DMS 273 (cell line): ENCODE measurements around the gene UGGT1.

Experiments used
- DNase-seq: peaks from one replicate; lab custom pipeline; 2025; ENCODE audit not compliant: unreplicated experiment; lab: John Stamatoyannopoulos, UW

UGGT1 gene

DNA sequence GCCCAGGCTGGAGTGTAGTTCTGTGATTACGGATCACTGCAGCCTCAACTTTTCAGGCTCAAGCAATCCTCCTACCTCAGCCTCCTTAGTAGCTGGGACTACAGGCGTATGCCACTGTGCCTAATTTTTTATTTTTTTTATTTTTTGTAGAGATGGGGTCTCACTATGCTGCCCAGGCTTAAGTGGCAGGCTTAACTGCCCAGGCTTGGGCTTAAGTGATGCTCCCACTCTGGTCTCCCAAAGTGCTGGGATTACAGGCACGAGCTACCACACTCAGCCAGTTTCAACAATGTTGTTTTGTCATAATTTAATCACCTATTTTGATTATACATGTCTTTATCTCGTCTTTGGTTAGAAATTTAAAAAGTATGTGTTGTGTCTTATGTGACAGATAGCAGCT is 18.2 kb downstream of the UGGT1 start:
- no peak for DNase-seq

DNA sequence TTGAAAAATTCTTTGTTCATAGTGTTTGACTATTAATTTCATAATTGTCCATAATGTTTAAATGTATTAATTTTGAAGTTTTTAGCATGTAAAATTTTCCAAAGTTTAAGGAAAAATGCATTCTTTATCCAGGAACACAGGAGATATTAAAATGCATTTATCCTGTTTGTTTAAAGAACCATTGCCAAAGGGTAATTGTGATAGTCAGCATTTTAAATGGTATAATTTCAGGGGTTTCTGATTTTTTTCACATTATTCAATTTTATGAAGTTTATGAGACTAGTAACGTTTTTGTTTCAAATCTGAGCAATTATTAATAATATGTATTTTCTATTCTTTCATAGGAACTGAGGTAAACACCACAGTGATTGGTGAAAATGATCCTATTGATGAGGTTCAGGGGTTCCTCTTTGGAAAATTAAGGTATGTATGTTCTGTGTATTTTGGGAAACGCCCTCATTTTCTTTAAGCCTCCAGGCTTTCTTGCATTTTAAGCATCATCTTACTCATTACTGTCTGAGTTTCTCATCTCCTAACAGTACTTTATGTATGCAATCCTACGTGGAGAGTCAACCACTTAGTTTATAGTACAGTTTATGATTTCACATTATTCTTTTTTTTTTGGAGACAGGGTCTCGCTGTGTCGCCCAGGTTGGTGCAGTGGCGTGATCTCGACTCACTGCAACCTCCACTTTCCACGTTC is 25.1 kb downstream of the UGGT1 start:
- DNase-seq = no peak

GRCh38 chr2:128134573-128134972 is 43.6 kb downstream of the UGGT1 start:
- DNase-seq = no peak

GRCh38 chr2:128137094-128137616 is 46.2 kb downstream of the UGGT1 start:
- no peak for DNase-seq

GRCh38 chr2:128139624-128140023 is 48.6 kb downstream of the UGGT1 start:
- DNase-seq = no peak

- DNase-seq = no peak
Measured at GRCh38 chr2:128145651-128146050, 54.7 kb downstream of the UGGT1 start.

DNA sequence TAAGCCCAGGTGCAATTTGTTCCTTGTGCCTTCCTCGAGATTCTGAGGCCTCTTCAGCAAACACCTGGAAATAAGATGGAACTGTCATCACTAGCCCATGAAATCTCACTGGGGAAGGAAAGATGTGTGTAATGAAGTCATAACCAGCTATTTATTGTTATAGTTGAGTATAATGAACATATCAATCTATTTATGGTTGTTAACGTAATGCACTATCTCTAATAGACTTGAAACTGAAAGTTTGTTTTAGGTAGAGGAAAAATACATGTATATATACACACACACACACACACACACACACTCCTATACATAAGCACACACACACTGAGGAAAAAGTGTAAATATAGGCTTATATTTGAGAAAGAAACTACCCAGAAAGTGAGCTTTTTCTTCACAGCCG is 62.8 kb downstream of the UGGT1 start:
- DNase-seq = no peak

DNA sequence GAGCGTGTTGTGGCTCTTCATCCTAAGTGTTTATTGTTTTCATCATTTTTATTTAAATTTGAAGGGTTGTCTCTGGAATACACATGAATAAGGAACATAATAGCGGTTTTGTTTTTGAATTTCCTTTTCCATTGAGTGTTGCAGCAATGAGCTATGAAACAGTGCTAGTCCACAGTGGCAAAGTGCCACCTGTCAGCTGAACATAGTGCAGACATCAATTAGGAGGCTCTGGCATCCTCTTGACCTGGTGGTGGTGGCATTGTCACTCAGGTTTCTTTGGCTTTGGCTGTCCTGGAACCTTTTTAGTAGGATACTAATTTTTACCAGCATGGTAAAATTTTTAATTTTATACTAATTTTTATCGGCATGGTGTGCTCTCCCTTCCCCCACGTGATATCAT is 63.2 kb downstream of the UGGT1 start:
- no peak for DNase-seq

- DNase-seq = no peak
Measured at GRCh38 chr2:128155970-128156369, 65.0 kb downstream of the UGGT1 start.

DNA sequence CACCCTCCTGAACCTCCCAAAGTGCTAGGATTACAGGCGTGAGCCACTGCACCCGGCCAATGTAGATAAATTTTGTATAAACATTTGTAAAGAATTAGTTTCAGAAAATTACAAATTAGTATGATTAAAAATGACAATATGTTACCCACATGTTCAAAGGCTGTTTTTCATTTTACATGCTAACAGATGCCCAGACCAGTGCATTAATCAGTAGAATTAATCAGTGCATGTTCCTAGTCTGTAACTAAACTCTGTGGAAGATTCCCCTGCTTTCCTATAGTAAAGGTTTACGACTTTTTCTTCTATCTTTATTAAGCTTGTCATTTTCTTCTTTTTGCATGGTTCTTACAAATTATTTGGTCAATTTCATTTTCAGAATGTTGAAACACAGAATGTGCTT is 65.8 kb downstream of the UGGT1 start:
- no peak for DNase-seq

DNA sequence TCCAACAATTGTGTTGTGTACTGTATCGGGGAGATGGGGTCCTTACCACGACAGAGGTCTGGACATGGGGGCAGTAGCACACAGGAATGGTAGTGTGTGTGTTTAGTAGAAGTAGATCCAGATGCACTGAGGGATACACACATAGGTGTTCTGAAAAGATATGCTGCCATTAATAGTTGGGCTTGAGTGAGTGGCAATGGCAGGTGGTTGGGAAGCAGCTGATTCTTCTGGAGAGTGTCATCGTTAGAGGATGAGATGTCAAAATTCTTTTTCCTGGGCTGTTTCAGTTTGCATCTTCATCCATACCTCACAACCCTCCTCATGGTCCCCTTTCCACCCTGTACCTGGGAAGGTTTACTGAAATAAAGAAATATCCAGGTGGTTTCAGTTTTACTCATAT is 66.6 kb downstream of the UGGT1 start:
- no peak for DNase-seq

- no peak for DNase-seq
Measured at GRCh38 chr2:128158176-128158575, 67.2 kb downstream of the UGGT1 start.

DNA sequence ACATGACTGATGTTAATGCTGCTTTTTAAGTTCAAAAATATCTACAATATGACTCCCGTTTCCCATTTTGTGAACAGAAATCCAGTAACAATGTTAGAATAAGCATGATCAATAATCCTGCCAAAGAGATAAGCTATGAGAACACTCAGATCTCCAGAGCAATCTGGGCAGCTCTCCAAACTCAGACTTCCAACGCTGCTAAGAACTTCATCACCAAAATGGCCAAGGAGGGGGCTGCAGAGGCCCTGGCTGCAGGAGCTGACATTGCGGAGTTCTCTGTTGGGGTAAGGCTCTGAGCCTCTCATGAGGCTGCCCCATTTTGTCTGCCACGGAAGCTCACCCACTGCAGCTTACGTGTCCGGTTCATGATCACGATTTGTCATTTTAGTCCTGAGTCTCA is 68.4 kb downstream of the UGGT1 start:
- DNase-seq = no peak

GRCh38 chr2:128160616-128161275 is 69.7 kb downstream of the UGGT1 start:
- DNase-seq = no peak

GRCh38 chr2:128162266-128162665 is 71.3 kb downstream of the UGGT1 start:
- no peak for DNase-seq

DNA sequence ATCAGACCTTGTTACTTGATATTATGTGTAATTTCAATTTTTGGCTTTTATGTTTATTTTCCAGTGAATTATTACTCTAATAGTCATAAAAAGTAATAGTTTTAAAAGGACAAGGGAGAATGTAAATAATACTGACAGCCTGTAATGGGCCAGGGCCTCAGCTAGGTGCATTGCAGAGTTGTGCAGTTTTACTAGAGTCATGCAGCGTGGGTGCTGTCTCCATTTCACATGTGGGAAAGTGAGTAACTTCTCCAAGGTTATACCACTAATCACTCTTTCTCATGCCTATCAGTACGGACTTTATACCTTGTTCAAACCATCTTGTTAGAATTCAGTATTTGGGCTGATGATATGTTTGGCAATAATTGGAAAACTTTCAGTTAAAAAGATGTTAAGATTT is 73.3 kb downstream of the UGGT1 start:
- no peak for DNase-seq

GRCh38 chr2:128166746-128167353 is 75.8 kb downstream of the UGGT1 start:
- no peak for DNase-seq

GRCh38 chr2:128169094-128169493 is 78.1 kb downstream of the UGGT1 start:
- DNase-seq = no peak

DNA sequence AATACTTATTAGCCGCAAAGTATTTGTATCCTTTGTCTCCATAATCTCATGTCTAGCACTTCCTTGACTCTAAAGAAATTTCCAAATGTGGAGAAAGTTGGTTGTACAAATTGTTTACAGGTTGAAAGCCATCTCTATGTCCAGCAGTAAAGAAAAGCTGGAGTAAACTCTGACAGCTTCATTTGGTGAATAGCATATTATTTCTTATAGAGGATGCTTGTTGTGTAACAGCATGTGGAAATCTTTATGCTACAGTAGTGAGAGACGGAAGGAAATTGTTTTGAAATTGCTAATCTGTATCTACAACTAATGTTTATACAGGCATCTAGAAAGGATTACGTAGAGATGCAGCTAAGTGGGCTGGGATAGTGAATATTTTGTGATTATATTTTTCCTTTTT is 78.5 kb downstream of the UGGT1 start:
- no peak for DNase-seq

- no peak for DNase-seq
Measured at GRCh38 chr2:128169933-128170709, 79.1 kb downstream of the UGGT1 start.

DNA sequence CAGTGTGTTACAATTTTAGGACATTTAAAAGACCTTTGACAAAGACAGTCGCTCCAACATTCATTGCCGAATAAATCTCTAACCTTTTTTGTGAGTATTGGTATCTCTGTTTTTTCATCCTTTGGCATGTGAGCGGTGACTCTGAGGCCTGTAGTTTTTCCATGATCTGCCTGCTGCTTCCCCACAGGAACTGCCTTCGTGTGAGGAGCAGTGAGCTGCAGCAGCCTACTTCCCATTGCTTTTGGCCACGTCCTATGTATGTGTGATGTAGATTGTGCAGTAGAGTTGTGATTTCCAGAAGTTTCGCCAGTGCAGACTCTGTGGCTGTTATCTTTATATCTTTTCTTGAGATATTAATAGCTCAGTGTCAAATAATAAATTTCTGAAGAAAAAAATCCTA is 79.8 kb downstream of the UGGT1 start:
- DNase-seq = no peak
